NOMO-1 treated with DMSO at 0.1 percent for 48 hours (cell line): Measurements from ENCODE around the gene S100A7A.
"Not testable (repeated sequence)": the region's sequence is repeated elsewhere in the genome, so short reads cannot be mapped to it uniquely, and the experiment has no call there.

Experiments
- DNase-seq: peaks from one replicate; lab custom pipeline; 2025; ENCODE audit not compliant: unreplicated experiment; lab: John Stamatoyannopoulos, UW

S100A7A gene

DNA sequence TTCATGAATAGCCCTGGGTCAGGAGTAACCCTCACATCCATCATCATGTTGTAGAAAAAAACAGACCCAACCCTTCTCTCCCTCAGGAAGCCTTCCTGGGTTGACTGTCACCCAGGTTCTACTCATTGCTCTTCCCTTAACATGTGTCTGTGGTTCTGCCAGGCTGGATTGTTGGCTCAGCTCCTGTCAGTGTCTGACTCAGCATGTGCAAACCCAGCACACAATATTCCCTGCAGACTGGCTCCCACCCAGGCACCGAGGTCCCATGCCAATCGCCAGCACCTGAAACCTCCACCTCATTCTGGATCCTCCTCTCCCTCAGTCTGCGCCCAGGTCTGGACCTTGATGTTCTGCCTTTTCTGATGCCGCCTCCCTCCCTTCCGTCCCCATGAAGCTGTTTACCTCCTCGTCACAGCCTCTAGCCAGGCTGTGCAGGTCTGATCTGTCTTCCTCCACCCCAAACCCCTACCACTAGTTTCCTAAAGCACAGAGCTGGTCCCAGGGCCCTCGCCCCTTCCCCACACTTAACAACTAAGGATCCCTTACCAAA lies 21.1 kb upstream of the S100A7A start:
- DNase-seq: no peak

DNA sequence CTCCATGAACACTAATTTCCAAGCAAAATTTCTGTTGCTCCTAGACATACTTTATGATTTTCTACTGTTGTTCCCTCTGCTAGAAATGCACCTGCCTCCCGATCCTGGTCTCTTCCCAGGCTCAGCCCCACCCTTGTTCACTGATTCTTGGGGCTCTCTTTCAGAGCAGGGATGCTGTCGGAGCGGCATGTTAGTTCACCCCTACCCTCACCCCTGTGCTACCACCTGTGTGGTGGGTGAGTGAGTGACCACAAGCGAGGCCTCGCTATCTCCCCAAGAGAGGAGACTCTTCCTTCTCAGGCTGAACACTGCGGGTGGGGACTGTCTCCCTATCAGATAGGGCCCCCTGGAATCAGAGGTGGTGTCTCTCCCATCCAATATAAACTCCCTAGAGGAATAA lies 20.5 kb upstream of the S100A7A start:
- no peak for DNase-seq

DNA sequence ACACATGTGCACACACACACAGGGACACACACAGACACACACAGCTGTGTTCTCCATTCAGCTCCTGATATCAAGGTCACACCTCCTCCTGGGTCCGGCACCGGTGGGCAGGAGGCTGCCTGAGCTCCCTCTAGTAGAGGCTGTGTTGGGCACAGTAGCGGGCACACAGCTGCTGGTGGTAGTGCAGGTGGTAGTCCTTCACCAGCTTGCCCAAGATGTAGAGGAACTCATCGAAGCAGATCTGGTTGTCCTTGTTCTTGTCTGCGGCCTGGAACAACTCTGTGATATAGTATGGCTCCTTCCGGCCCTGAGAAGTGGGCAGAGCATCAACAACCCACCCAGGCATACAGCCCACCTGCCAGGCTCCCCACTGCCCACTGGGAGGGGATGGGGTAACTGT lies 19.9 kb upstream of the S100A7A start:
- no peak for DNase-seq

DNA sequence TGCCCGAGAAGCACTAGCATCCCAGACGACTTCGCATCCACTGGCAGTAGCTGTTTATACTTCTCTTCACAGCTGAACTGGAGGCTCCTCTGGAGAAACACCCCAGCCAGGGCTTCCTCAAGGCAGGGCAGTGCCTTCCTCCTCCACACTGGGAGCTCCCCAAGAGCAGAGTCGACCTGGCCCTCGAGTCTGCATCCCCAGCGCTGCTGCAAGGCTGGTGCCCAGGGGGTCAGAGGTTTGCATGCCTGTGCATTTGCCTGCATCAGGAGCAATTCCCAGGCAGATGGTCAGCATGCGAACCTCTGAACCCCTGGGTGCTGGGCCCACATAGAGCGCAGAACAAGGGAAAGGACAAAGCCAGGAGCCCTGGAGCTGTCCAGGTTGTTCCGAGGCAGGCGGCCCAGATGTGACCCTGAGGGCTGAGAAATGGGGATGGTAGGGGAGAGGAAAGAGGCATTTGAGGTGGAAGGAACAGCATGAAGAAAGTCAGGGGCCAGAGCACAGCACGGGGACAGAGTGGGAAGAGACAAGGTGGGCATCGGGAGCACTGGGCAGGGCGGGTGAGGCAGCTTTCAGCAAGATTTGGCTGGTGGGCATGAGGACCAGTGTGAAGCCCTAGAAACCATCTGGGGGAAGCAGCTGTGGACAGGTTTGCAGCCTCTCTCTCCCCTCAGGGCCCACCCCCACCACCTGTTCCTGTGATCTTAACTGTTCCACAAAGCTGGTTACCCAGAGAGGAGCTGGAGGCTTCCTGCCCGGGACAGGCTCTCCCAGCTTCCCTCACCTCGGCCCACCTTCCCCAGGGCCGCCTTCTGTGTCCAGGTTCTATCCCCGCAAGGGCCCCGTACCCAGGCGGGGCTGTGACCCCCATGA lies 19.0 kb upstream of the S100A7A start:
- DNase-seq: no peak

DNA sequence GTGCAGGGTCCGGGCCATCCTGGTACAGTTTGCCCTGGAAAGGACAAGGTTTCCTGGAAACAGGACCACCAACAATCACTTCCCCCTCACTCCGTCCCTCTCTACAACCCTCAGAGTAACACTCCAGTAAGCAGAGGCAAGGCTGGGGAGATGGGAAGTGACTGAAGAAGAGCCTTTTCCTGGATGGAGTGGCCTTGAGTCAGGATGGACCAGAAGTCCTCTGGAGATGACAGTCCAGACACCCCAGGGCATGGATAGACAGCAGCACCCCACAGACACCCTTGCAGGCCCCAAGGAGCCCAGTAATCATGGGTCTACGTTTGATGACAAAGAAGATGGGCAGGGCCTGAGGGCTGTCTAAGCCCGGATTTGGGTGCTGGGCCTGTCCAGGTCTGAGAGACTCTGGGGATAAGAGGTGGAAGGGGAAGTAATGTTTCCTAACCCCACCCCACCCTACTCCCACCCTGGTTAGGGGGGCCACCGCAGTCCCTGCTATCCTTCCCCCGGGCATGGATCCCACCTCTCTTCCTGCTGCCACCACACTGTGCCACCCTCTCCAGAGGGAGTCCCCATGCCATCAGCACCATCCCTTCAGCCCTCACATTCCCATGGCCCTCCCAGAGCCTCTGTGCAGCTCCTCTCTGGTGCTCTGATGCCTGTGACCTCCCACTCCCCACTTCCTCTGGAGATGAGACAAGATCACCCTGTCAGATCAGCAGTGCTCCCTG lies 18.2 kb upstream of the S100A7A start:
- no peak for DNase-seq

DNA sequence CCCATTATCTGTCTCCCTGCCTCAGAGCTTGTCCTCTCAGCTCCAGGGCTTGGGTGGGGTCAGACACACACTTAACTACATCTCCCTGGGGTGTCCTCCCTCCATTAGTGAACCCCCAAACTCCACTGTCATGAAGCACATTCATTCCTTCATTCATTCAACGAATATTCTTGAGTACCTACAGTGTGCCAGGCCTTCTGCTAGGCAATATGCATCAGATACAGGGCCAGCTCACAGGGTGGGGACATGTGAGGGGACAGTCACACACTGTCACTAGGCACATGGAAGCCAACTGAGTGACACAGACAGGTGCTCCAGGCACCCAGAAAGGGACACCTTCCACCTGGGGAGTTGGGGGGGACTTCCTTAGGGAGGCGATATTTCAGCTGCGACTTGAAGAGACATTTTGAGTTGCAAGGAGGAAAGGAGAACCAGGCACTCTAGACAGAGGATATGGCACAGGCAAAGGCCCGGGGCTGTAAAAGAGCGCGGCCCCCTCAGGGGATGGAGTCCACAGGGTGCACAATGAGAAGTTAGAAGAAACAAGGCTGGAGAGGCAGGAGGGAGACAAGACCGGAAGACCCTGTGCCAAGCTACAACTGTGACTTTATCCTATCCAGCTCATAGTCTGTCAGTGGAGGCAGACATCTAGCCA lies 16.8 kb upstream of the S100A7A start:
- no peak for DNase-seq

DNA sequence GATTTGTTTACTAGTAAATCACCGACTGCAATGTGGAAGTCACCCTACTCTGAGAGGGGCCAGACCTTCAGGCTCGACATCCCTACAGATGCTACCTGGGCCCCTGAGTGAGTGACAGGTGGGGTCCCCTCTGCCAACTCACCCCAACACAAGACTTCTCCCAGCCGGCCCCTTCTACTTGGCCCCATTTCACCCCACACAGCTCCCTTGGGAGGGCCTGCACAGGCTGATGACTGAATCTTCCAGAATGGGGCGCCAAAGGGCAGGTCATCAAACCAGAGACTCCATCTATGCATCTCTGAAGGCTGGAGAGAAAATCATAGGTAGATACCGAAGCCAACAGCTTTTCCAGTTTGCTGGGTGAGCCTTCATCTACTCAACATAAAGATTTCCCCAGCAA lies 16.1 kb upstream of the S100A7A start:
- no peak for DNase-seq

DNA sequence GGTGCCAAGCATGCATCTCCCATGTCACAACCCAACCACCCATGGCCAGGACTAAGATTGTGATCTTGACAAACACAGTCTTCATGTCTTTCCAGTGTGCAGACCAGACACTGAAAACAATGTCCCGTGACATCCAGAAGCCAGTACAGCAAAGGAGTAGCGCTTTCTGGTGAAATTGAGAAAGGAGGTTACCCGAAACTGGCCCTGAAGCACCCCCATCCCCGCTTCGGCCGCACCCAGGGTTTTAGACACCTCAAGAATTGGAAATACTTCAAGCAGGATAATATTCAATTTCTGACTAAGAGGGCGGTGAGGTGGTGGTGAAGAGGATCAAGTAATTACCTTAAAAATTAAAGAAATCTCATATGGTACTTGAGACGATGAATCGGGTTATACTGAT lies 14.9 kb upstream of the S100A7A start:
- DNase-seq: no peak

DNA sequence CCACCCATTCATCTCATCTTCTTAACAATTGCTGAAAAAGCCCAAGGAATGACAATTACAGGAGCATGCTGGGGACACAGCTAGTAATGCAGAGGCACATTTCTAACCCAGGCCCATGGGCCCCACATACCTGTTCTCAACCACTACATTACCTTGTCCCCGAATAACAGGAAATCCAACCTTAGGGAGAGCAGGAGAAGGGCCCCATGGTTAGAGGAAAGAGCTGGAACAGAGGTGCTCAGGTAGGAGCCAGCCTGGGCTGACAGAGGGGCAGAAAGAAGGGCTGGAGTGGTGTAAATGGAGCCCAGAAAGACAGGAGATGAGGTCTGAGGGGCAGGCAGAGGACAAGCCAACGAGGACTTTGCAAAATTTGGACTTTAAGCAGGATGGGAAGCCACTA lies 14.1 kb upstream of the S100A7A start:
- no peak for DNase-seq

DNA sequence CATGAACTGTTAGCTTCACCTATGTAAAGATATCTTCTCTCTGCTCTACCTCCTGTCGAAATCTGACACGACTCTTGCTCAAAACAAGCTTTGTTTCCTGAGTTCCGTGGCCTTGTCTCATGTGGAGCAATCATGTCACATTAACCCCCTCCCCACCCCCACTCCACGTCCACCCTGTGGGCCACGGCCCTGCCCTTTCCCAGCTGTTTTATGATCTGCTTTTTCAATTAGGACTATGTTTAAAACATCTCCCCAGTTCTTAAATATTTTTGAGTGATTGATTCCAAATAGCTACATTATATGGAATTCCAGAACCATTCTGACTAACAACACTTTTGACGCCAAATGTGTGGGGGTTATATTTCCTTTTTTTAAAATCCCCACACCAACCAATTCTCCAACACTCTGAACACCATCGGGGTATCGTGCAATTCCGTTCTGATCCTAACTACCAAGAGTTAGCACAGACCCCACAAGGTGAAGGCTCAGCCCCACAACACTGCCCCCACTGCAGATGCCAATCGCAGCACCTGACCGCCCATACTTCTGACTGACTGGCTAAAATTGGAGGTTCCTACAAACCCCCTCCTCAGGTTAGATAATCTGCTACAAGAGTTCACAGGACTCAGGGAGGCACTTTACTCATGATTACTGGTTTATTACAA lies 12.8 kb upstream of the S100A7A start:
- peak; percentile 19 for DNase-seq

DNA sequence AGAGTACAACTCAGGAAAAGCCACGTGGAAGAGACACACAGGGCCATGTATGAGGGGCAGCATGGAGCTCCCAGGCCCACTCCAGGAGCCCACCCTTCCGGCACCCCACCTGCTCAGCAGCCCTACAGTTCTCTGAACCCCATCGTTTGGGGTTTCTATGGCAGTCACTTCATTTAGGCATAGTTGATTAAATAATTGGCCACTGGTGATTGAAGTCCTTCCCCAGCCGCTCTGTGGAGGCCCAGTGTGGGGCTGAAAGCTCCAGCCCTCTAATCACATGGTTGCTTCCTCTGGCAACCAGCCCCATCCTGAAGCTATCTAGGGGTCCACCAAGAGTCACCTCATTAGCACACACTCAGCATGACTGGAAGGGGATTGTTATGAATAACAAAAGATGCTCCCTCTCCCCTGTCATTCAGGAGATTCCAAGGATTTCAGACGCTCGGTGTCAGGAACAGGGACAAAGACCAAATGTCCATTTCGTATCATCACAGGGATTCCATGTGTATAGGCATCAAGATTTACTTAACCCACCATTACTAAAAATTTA lies 12.2 kb upstream of the S100A7A start:
- no peak for DNase-seq

DNA sequence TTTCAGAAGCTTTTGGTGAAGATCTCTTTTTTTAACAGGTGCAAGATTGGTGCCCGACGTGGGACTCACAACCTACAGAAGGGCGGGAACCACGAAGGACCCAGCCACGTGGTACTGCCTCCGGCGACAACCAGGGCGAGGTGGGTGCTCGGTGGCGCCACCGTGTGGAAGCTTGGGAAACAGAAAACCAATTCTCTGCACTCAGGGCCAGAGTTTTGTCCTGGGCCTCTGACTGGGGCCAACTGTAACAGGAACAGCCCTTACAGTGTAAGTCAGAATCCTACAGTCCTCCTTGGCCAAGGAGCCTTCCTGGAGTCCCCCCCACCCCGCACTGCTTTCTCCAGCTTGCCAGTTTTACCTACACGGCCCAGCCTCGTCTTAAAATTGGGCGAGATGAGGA lies 11.6 kb upstream of the S100A7A start:
- peak; percentile 57 for DNase-seq

DNA sequence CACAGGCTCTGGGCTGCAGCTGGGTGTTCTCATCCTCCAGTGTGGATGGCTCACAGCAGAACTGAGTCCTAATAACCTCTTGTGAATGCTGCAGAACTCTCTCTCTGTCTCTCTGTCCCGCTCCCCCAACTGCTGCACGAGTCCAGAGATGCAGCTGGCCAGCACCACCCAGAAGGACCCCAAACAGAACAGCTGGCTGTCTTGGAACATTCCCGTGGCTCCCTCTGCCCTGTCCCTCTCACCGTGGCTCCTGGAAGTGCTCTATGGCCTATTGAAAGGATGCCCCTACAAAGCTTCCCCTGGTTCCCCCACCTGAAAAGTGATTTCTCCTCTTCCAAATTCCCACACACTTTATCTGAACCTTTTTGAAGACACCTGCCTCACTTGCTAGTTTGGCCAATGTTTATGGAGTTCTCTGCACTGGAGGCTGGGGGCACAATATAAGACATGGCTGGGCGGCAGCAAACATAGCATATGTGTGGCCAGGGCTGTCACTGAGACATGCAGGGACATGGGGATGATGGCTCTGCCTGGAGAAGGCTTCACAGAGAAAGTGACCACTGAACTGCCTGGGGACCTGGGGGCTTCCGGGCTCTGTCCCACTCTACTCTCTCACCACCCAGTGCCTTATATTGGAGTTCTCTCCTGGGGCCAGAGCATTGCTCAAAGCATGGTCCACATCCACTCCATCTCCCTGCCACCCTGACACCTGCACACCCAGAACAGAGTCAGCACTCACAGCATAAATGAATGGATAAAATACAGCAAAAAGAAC lies 10.3 kb upstream of the S100A7A start:
- not testable (repeated sequence) for DNase-seq

DNA sequence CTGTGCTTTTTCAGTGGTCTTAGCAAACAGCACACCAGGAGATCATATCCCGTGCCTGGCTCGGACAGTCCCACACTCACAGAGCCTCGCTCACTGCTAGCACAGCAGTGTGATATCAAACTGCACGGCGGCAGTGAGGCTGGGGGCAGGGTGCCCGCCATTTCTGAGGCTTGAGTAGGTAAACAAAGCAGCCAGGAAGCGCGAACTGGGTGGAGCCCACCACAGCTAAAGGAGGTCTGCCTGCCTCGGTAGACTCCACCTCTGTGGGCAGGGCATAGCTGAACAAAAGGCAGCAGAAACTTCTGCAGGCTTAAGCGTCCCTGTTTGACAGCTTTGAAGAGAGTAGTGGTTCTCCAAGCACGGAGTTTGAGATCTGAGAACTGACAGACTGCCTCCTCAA lies 9.0 kb upstream of the S100A7A start:
- DNase-seq: not testable (repeated sequence)

DNA sequence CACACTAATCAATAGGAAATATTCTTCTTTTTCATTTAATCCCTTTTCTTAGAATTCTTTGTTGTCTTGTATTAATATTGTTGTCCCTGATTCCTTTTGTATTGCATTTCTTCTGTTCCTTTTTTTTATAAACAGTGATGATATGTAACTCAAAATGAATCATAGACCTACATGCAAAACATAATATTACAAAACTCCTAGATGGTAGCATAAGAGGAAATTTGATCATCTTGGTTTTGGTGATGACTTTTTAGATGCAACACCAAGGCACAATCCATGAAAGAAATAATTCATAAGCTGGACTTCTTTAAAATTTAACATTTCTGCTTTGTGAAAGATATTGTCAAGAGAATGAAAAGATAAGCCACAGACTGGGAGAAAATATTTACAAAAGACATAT lies 2.4 kb upstream of the S100A7A start:
- DNase-seq: not testable (repeated sequence)

DNA sequence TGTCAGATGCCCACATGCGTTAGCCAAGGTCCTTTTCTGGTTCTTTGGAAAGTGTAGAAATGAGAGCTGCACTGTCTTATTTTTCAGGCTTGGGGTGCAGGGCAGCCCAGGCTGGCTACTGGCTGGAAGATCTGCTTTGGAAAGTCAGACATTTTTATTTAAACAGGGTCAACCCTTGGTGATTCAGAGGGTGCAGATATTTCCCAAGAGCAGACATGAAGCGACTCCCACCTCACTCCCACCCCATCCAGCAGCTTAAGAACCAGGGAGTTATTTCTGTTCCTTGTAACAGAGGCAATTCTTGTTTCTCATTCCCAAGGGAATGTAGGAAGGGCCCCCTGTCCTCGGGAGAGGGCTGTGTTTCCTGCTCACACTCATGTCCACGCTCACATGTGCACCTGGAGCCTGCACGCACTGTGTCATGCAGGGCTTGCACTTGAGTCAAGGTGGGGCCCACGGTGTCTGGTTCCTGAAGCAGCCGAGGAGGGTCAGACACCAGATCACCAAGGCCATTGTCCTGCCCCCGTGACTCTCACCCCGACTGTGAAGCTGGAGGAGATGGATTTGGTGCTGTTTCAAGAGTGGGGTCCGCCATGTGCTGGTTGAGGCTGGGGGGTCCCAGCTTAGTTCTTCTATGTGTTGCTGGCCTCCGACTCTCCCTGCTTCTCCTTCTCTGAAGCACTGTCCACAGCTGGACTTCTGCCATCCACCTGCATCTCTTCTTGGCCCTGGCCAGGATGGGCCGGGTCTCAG lies 992 bp downstream of the S100A7A start:
- no peak for DNase-seq

DNA sequence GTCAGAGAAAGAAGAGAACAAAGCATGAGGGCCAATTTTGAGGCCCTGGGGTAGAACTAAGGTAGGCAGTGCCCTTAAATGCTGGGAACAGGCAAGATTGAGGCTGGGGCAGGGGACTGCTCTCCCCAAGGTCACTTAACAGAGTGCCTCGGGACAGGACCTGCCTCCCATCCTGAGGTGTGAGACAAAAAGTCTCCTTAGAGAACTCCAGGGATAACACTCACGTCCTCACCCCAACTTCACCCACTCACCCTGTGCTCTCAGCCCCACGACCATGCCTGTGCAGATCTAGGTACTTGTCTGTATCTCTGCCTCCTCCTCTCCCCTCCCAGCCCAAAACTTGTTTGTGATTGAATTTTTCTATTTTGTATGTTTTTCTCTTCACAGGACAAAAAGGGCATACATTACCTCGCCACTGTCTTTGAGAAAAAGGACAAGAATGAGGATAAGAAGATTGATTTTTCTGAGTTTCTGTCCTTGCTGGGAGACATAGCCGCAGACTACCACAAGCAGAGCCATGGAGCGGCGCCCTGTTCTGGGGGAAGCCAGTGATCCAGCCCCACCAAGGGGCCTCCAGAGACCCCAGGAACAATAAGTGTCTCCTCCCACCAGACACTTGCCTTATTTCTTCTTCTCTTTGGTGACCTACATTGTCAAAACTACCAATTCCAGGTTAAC lies 2.6 kb downstream of the S100A7A start:
- not testable (repeated sequence) for DNase-seq

DNA sequence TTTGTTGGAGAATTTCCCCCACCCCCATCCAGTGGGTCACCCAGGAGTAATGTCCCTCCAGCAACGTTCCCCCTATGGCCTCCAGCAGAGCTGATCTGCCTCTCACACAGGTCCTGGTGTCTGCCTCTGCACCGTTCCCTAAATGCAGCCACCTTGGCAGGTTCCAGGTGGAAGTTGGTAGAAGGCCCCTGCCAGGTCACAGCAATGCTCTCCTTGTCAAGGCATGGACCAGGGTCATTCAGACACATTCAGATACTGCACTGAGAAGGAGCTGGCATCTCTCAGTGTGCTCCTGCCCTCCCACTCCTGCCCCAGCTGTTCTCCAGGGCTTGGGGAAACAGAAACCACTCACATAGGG lies 3.1 kb downstream of the S100A7A start:
- DNase-seq: not testable (repeated sequence)

DNA sequence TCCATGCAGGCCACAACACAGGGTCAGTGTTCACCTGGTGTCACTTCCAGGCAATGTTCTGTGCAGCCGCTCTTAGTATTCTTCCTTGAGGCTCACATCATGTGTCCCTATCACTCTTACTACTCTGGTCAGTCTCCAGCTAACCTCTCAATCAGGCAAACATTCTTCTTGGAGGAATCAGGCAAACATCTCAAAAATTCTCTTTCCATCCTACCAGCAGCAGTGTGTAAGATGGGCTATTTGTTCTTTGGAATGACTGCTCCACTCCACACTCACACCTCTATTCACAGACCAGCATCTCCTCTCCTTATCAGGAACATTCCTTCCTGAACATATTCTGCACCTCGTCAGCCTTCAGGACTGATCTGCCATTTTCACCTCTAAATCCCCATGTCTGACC lies 4.0 kb downstream of the S100A7A start:
- DNase-seq: no peak
